HepG2 (cell line): ENCODE results near the gene DNMBP. TPM values are rescaled to one million over a fixed set of nuclear protein-coding genes. Genes with fewer than 3 reads are reported as not detected.

Source experiments
- MEF2D ChIP-seq: sonication (generic); formaldehyde crosslinking; IDR thresholded peaks from 2 replicates; pipeline ENCODE4 v1.5.1; 2020; ENCODE audit warnings: mild to moderate bottlenecking, missing genetic modification reagents
- MNT ChIP-seq: fragments of 450-650 bp; IDR thresholded peaks from 2 replicates; pipeline ENCODE4 v1.6.1; 2016
- NCOA1 ChIP-seq: sonication (generic); formaldehyde crosslinking; IDR thresholded peaks from 2 replicates; pipeline ENCODE4 v1.9.0; 2021; ENCODE audit warnings: missing genetic modification reagents
- POLR2A ChIP-seq, 2 experiments: IDR thresholded peaks; 2 replicates each; pipeline ENCODE4 v1.6.1; 2011; ENCODE audit warnings: low read depth in 2 of 2, low read length in 2 of 2, mild to moderate bottlenecking in 1 of 2, moderate library complexity in 1 of 2; ENCODE audit not compliant: insufficient read depth in 1 of 2
- RBM22 ChIP-seq: fragments of 200-400 bp; formaldehyde crosslinking; optimal IDR thresholded peaks from 2 replicates; pipeline ENCODE3; 2017; ENCODE audit warnings: mild to moderate bottlenecking, low read length, moderate library complexity
- RFX1 ChIP-seq: fragments of 450-650 bp; IDR thresholded peaks from 2 replicates; pipeline ENCODE4 v1.6.1; 2017
- SMAD3 ChIP-seq: sonication (generic); formaldehyde crosslinking; IDR thresholded peaks from 2 replicates; pipeline ENCODE4 v1.4.0; 2020; ENCODE audit warnings: missing genetic modification reagents
- SOX6 ChIP-seq, 2 experiments: fragments of 450-650 bp in 1 of 2; sonication (generic) in 1 of 2; formaldehyde crosslinking in 1 of 2; IDR thresholded peaks; 2 replicates each; pipeline versions ENCODE4 v1.4.0 to v1.6.1; 2017 to 2020; ENCODE audit warnings: antibody characterized with exemption in 1 of 2, mild to moderate bottlenecking in 1 of 2, missing genetic modification reagents in 1 of 2
- ZFP36 ChIP-seq: fragments of 150-350 bp; IDR thresholded peaks from 2 replicates; pipeline ENCODE4 v1.6.1; 2018; ENCODE audit warnings: borderline replicate concordance, low read length, low read depth; ENCODE audit not compliant: partially characterized antibody
- ZNF337 ChIP-seq: sonication (generic); formaldehyde crosslinking; IDR thresholded peaks from 2 replicates; pipeline ENCODE4 v1.5.1; 2020; ENCODE audit warnings: missing genetic modification reagents, low read depth, mild to moderate bottlenecking, borderline replicate concordance
- ZNF770 ChIP-seq: sonication (generic); formaldehyde crosslinking; IDR thresholded peaks from 2 replicates; pipeline ENCODE4 v1.5.0; 2020; ENCODE audit warnings: mild to moderate bottlenecking, missing genetic modification reagents
- ZNF776 ChIP-seq: sonication (generic); formaldehyde crosslinking; IDR thresholded peaks from 2 replicates; pipeline ENCODE4 v1.4.0; 2020; ENCODE audit warnings: mild to moderate bottlenecking, missing genetic modification reagents
- polyA plus RNA-seq, 8 experiments: library from polyadenylated mRNA; depleted of rRNA in 3 of 8; stranded (reverse) in 7 of 8; unstranded in 1 of 8; fragments of >200 nt; fragmentation: Illumina TruSeq in 4 of 8; extraction: Trizol in 4 of 8; gene quantifications; 2 replicates each; pipeline versions ENCODE4 v1.2.1 to v1.2.3, GENCODE V29; 2011 to 2016; ENCODE audit warnings: low read depth in 4 of 8, missing spikeins in 1 of 8, mixed read lengths in 1 of 8; ENCODE audit not compliant: insufficient read depth in 1 of 8
- total RNA-seq, 5 experiments: library from RNA; depleted of rRNA; stranded (reverse); fragments of >200 nt; fragmentation: Illumina TruSeq; extraction: Trizol; gene quantifications; 2 replicates each; pipeline ENCODE4 v1.2.3, GENCODE V29; 2016; ENCODE audit warnings: low read depth in 1 of 5

The DNMBP gene
- total and polyA plus RNA-seq, 2 of the 13 experiments (the other 11 are each of a cell fraction or from before 2014, with no cell fraction given), result 3.6 to 6.3 TPM

- TF ChIP-seq ZNF770 (CRISPR knock-in tag) (no peak), MEF2D (CRISPR knock-in tag) (no peak), ZNF337 (CRISPR knock-in tag) (no peak), ZFP36 (no peak), RBM22 (peak; percentile 35), SMAD3 (CRISPR knock-in tag) (no peak), SOX6 (IDR thresholded peaks at IDR 0.05) (no peak), SOX6 (CRISPR knock-in tag; IDR thresholded peaks at IDR 0.05) (no peak), NCOA1 (CRISPR knock-in tag) (no peak), ZNF776 (no peak), MNT (no peak), POLR2A (IDR thresholded peaks at IDR 0.05; ENCODE audit: insufficient read depth in 1 of 2, low read depth in 2 of 2, low read length in 2 of 2) (peak; percentile 2 to 17; a peak in 1 of 4 replicates), RFX1 (peak; percentile 39)
Observed at GRCh38 chr10:99850021-99850766, 159.6 kb downstream of the DNMBP start (continued).
